DOHH2 (cell line): ENCODE measurements around the gene ATP11A.

ENCODE experiments used
- H3F3A ChIP-seq: fragments of 200-600 bp; sonication (generic), shearing (Covaris generic); 2 replicates; pipeline ENCODE4 v1.6.0; 2016; ENCODE audit warnings: antibody characterized with exemption, mild to moderate bottlenecking; ENCODE audit not compliant: control insufficient read depth, insufficient read depth
- H3K27ac ChIP-seq: fragments of 200-600 bp; sonication (generic); 2 replicates; pipeline ENCODE4 v1.5.1; 2014; ENCODE audit warnings: low read depth, mild to moderate bottlenecking, low read length, moderate library complexity
- H3K27me3 ChIP-seq: fragments of 200-600 bp; sonication (generic); 2 replicates; pipeline ENCODE4 v1.6.1; 2014; ENCODE audit warnings: mild to moderate bottlenecking, low read length, mixed read lengths; ENCODE audit not compliant: control insufficient read depth
- H3K36me3 ChIP-seq: fragments of 200-600 bp; sonication (generic); 2 replicates; pipeline ENCODE4 v1.6.1; 2014; ENCODE audit warnings: mild to moderate bottlenecking, low read length, moderate library complexity, mixed read lengths; ENCODE audit not compliant: control insufficient read depth
- H3K4me1 ChIP-seq: fragments of 200-600 bp; sonication (generic); 2 replicates; pipeline ENCODE4 v1.6.1; 2014; ENCODE audit warnings: mild to moderate bottlenecking, low read length, mixed read lengths; ENCODE audit not compliant: control insufficient read depth
- H3K4me2 ChIP-seq: fragments of 200-600 bp; sonication (generic); 2 replicates; pipeline ENCODE4 v1.6.0; 2014; ENCODE audit warnings: mild to moderate bottlenecking, low read length, moderate library complexity
- H3K4me3 ChIP-seq: fragments of 200-600 bp; sonication (generic); 2 replicates; pipeline ENCODE4 v1.5.1; 2014; ENCODE audit warnings: mild to moderate bottlenecking, low read length, mixed read lengths
- H3K79me2 ChIP-seq: fragments of 200-600 bp; sonication (generic); 2 replicates; pipeline ENCODE4 v1.6.1; 2014; ENCODE audit warnings: mild to moderate bottlenecking, low read length, mixed read lengths; ENCODE audit not compliant: control insufficient read depth
- H3K9me2 ChIP-seq: fragments of 200-600 bp; sonication (generic); replicated peaks from 2 replicates; pipeline ENCODE4 v1.6.1; 2014; ENCODE audit warnings: mild to moderate bottlenecking, low read length, mixed read lengths; ENCODE audit not compliant: control insufficient read depth
- H3K9me3 ChIP-seq: fragments of 200-600 bp; sonication (generic); 2 replicates; pipeline ENCODE4 v1.6.1; 2014; ENCODE audit warnings: antibody characterized with exemption, low read length, mixed read lengths; ENCODE audit not compliant: control insufficient read depth, insufficient read depth
- H4K20me1 ChIP-seq: fragments of 200-600 bp; sonication (generic); 2 replicates; pipeline ENCODE4 v1.6.0; 2014; ENCODE audit warnings: low read depth, mild to moderate bottlenecking, antibody characterized with exemption, low read length, moderate library complexity; ENCODE audit not compliant: control insufficient read depth, insufficient read depth
- CTCF ChIP-seq: fragments of 200-600 bp; sonication (generic); IDR thresholded peaks from one replicate; pipeline ENCODE4 v1.5.1; 2014; ENCODE audit warnings: antibody characterized with exemption, mild to moderate bottlenecking, low read depth, low read length; ENCODE audit not compliant: poor library complexity, severe bottlenecking
- EZH2phosphoT487 ChIP-seq: fragments of 200-600 bp; sonication (generic); IDR thresholded peaks from 2 replicates; pipeline ENCODE4 v1.6.1; 2017; ENCODE audit warnings: borderline replicate concordance, mild to moderate bottlenecking, antibody characterized with exemption, low read length, moderate library complexity, mixed read lengths

The ATP11A gene

DNA sequence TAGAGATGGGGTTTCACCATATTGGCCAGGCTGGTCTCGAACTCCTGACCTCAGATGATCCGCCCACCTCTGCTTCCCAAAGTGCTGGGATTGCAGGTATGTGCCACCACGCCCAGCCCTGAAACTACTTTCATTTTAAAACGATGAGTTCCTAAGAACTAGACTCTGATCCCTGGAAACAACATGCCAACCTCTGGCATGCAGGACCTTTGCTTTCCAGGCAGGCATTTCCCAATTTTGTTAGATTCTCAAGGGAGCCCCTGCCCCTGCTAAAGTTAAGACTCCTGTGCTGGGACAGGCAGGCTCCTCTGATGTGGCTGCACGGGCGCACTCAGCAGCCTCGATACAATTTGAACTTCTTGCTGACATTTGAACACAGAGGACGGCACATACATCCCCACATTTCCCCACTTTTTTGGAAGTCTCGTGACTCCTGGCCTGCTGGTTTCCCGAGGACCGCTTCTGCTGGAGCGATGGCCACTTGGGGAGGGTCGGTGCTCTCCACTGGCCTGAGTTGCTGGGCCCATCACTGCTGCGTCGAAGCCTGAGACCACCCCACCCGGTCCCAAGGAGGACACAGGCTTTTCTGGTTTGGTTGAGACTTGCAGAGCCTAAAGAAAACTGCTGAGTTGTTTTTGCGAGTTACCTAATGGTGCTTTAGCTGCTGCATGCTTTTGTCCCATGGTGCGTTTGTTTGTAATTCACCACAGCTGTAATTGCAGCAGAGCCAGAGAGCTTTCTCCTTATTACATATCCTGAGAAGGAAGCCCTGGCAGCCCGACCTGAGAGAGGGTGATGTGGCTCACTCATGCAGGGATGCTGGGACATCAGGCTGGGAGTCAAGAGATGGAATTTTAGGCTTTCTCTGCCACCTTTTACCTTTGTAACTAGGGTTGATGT, 8.2 kb downstream of the ATP11A start:
- H3K4me1 ChIP-seq, result peaks cover 15% of the 10 kb centered on the region
- no peaks in the 10 kb centered on the region for H3K27me3 ChIP-seq
- 0 out of 2 replicates have a peak, but pooled peaks cover 4% of the 10 kb centered on the region for H3K36me3 ChIP-seq
- H3K4me3 ChIP-seq, result no peak overlapping the region
- no peak overlapping the region for H3K4me2 ChIP-seq
- no peaks in the 10 kb centered on the region for H3K9me2 ChIP-seq
- H3K27ac ChIP-seq, result no peak overlapping the region
- H4K20me1 ChIP-seq, result peaks cover 19% of the 10 kb centered on the region
- peaks cover 86% of the 10 kb centered on the region for H3K79me2 ChIP-seq
- TF ChIP-seq CTCF (no peak), EZH2phosphoT487 (no peak)
- H3K9me3 ChIP-seq, result no peaks in the 10 kb centered on the region
- peaks cover 5% of the 10 kb centered on the region; the same call in 1 of the 2 replicates for H3F3A ChIP-seq

DNA sequence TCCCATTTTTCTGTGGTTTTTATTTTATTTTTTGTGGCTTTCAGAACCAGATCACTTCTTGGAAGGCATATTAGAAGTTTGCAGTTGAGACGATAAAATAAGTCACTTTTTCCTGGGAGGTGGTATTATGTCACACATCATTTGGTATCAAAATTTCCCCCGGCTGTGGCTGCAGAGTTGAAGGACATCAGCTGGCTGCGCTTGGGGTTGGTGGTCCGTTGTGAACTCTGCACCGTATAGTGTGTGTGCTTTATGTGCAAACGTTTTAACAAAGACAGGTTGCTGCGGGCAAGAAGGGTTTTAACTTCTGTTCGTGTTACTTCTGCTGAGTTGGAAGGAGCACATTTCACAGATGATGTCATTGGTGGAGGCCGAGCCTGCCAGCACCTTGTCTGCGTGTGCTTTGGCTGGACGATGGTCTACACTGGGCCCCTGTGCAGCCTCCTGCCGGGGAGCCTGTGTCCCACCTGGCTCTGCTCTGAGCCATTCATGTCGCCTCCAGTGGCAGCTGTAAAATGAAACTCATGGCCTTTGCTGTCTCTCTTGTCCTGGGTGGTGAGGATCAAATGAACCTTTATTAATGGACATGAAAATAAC, 9.6 kb downstream of the ATP11A start:
- Histone ChIP-seq H3K27me3 (no peaks in the 10 kb centered on the region), H3K9me2 (no peaks in the 10 kb centered on the region), H3F3A (peaks cover 5% of the 10 kb centered on the region; the same call in 1 of the 2 replicates), H3K9me3 (no peaks in the 10 kb centered on the region), H3K79me2 (peaks cover 86% of the 10 kb centered on the region), H4K20me1 (peaks cover 16% of the 10 kb centered on the region; the same call in 1 of the 2 replicates), H3K4me2 (no peak overlapping the region), H3K4me3 (no peak overlapping the region), H3K27ac (no peak overlapping the region), H3K4me1 (peaks cover under 1% of the 10 kb centered on the region), H3K36me3 (0 out of 2 replicates have a peak, but pooled peaks cover 4% of the 10 kb centered on the region)
- TF ChIP-seq EZH2phosphoT487, result no peak
- TF ChIP-seq CTCF, result no peak

GRCh38 chr13:112700291-112701060, 10.6 kb downstream of the ATP11A start:
- H3K9me2 ChIP-seq, result no peaks in the 10 kb centered on the region
- H3K27ac ChIP-seq, result no peak overlapping the region
- H3K9me3 ChIP-seq, result no peaks in the 10 kb centered on the region
- no peak overlapping the region for H3K4me2 ChIP-seq
- H3K79me2 ChIP-seq, result peaks cover 88% of the 10 kb centered on the region
- no peaks in the 10 kb centered on the region for H3K36me3 ChIP-seq
- H3F3A ChIP-seq, result no peaks in the 10 kb centered on the region
- peaks cover 18% of the 10 kb centered on the region; the same call in 1 of the 2 replicates for H4K20me1 ChIP-seq
- no peaks in the 10 kb centered on the region for H3K4me1 ChIP-seq
- TF ChIP-seq CTCF (no peak), EZH2phosphoT487 (no peak)
- H3K27me3 ChIP-seq, result no peaks in the 10 kb centered on the region
- H3K4me3 ChIP-seq, result no peak overlapping the region
